Astrocyte (in vitro differentiated cells and primary cell): ENCODE results near the gene SCNN1A. TPM values are rescaled to one million over a fixed set of nuclear protein-coding genes. Genes with fewer than 3 reads are reported as not detected.

Source experiments
- DNase-seq: peaks from one replicate; pipeline ENCODE4 v3.0.0-alpha.2; 2010; ENCODE audit warnings: low read depth
- FAIRE-seq: peaks from 2 replicates; lab custom pipeline; 2011; peaks lifted over from hg19 to GRCh38; lab: Jason Lieb, UNC
- H2AFZ ChIP-seq: 2 replicates; pipeline ENCODE4 v1.6.0; 2012; ENCODE audit warnings: low read depth, low read length, inconsistent platforms
- H3K27ac ChIP-seq: 2 replicates; pipeline ENCODE4 v1.5.1; 2011; ENCODE audit warnings: low read depth, low read length, inconsistent platforms
- H3K27me3 ChIP-seq: 2 replicates; pipeline ENCODE4 v1.6.0; 2011; ENCODE audit warnings: low read length, inconsistent platforms; ENCODE audit not compliant: insufficient read depth
- H3K36me3 ChIP-seq: 2 replicates; pipeline ENCODE4 v1.5.1; 2011; ENCODE audit warnings: low read length, inconsistent platforms; ENCODE audit not compliant: insufficient read depth
- H3K4me1 ChIP-seq: 2 replicates; pipeline ENCODE4 v1.5.1; 2011; ENCODE audit warnings: low read length, inconsistent platforms; ENCODE audit not compliant: insufficient read depth
- H3K4me2 ChIP-seq: 2 replicates; pipeline ENCODE4 v1.6.0; 2012; ENCODE audit warnings: low read length, inconsistent platforms
- H3K4me3 ChIP-seq: 2 replicates; pipeline ENCODE4 v1.5.1; 2011; ENCODE audit warnings: low read depth, mild to moderate bottlenecking, low read length, inconsistent platforms; ENCODE audit not compliant: insufficient read depth
- H3K79me2 ChIP-seq: 2 replicates; pipeline ENCODE4 v1.6.0; 2012; ENCODE audit warnings: mild to moderate bottlenecking, low read length, inconsistent platforms; ENCODE audit not compliant: insufficient read depth
- H3K9ac ChIP-seq: 2 replicates; pipeline ENCODE4 v1.6.0; 2012; ENCODE audit warnings: mild to moderate bottlenecking, low read length, inconsistent platforms
- H3K9me3 ChIP-seq: 2 replicates; pipeline ENCODE4 v1.5.1; 2012; ENCODE audit warnings: low read depth, mild to moderate bottlenecking, low read length, inconsistent platforms; ENCODE audit not compliant: insufficient read depth
- H4K20me1 ChIP-seq: 2 replicates; pipeline ENCODE4 v1.6.0; 2012; ENCODE audit warnings: low read length, inconsistent platforms; ENCODE audit not compliant: insufficient read depth
- H3K27ac Mint-ChIP-seq: one replicate; pipeline ENCODE4 v1.8.0; 2021; ENCODE audit warnings: mild to moderate bottlenecking, mixed read lengths; ENCODE audit not compliant: unreplicated experiment
- H3K27me3 Mint-ChIP-seq: one replicate; pipeline ENCODE4 v1.8.0; 2021; ENCODE audit warnings: low read depth, mixed read lengths; ENCODE audit not compliant: unreplicated experiment
- H3K36me3 Mint-ChIP-seq: one replicate; pipeline ENCODE4 v1.8.0; 2021; ENCODE audit warnings: low read depth, mixed read lengths; ENCODE audit not compliant: unreplicated experiment
- H3K4me1 Mint-ChIP-seq: one replicate; pipeline ENCODE4 v1.8.0; 2021; ENCODE audit warnings: low read depth, mixed read lengths; ENCODE audit not compliant: unreplicated experiment
- H3K4me3 Mint-ChIP-seq: one replicate; pipeline ENCODE4 v1.8.0; 2021; ENCODE audit warnings: mild to moderate bottlenecking, moderate library complexity, mixed read lengths; ENCODE audit not compliant: unreplicated experiment
- H3K9me3 Mint-ChIP-seq: one replicate; pipeline ENCODE4 v1.8.0; 2021; ENCODE audit warnings: mild to moderate bottlenecking, mixed read lengths; ENCODE audit not compliant: unreplicated experiment
- EZH2 ChIP-seq: IDR thresholded peaks from 2 replicates; pipeline ENCODE4 v1.6.1; 2012; ENCODE audit warnings: mild to moderate bottlenecking, low read length, inconsistent platforms; ENCODE audit not compliant: insufficient read depth
- total RNA-seq: library from RNA; stranded (reverse); gene quantifications from 2 replicates; pipeline ENCODE4 v1.2.1, GENCODE V29; 2021
- TF ChIP-seq, protein P1 (sequence below): IDR thresholded peaks from 2 replicates; pipeline ENCODE4 v1.5.1; 2011; ENCODE audit warnings: low read depth, mild to moderate bottlenecking, inconsistent platforms, low read length, moderate library complexity; ENCODE audit not compliant: insufficient read depth

SCNN1A gene
- total RNA-seq, 1 donor from 2014 or later, result 1.3 TPM

DNA sequence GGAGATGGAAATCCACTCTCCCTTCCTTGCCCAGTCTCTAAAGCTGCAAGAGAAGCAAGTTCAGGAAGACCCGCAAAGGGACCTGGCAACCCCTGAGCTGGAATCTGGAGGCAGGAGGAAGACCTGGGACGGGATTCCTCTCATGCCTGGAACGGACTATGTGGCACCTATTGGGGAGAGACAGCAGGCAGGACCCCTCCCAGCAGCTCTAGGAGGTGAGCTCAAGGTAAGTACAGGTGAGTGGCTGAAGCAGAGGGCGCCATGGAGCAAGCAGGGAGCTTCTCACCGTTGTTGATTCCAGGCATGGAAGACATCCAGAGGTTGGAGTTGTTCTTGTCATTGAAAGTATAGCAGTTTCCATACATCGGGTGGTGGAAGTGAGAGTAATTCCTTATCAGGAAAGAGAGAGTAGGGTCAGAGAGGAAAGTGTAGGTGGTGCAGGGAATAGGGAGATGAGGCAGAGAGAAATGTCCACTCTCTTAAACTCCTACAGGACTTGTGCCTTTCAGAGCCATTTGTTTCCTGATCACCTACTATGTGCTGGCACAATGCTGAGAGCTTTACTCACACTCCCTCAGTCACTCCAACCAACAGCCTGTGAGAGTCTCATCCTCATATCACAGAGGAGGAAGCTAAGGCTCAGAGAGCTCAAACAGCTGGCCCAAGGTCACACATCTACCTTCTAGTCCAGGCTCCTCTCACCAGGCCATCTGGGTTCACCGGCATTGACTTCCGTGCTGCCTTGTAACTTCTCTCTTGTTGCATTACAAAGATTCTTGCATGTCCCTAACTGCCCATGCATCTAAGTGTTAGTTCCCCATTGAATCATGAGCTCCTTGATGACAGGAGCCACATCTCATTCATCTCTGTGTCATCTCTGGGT is 19.6 kb downstream of the SCNN1A start:
- no peak overlapping the region for H3K27ac Mint-ChIP-seq
- no peaks in the 10 kb centered on the region for H3K27me3 ChIP-seq
- DNase-seq (no peak), FAIRE-seq (no peak)
- peaks cover 24% of the 10 kb centered on the region for H3K27me3 Mint-ChIP-seq
- H3K4me3 ChIP-seq, result no peak overlapping the region
- H3K4me3 Mint-ChIP-seq, result no peak overlapping the region
- no peak overlapping the region for H3K27ac ChIP-seq
- TF ChIP-seq EZH2, result no peak
- TF ChIP-seq, protein P1, sequence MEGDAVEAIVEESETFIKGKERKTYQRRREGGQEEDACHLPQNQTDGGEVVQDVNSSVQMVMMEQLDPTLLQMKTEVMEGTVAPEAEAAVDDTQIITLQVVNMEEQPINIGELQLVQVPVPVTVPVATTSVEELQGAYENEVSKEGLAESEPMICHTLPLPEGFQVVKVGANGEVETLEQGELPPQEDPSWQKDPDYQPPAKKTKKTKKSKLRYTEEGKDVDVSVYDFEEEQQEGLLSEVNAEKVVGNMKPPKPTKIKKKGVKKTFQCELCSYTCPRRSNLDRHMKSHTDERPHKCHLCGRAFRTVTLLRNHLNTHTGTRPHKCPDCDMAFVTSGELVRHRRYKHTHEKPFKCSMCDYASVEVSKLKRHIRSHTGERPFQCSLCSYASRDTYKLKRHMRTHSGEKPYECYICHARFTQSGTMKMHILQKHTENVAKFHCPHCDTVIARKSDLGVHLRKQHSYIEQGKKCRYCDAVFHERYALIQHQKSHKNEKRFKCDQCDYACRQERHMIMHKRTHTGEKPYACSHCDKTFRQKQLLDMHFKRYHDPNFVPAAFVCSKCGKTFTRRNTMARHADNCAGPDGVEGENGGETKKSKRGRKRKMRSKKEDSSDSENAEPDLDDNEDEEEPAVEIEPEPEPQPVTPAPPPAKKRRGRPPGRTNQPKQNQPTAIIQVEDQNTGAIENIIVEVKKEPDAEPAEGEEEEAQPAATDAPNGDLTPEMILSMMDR, result no peak
- no peak overlapping the region for H3K9ac ChIP-seq
- H3K79me2 ChIP-seq, result no peaks in the 10 kb centered on the region
- no peaks in the 10 kb centered on the region for H3K36me3 ChIP-seq
- no peaks in the 10 kb centered on the region for H3K9me3 Mint-ChIP-seq
- H3K4me2 ChIP-seq, result no peak overlapping the region
- no peaks in the 10 kb centered on the region for H3K4me1 ChIP-seq
- H3K4me1 Mint-ChIP-seq, result peaks cover 6% of the 10 kb centered on the region
- no peaks in the 10 kb centered on the region for H3K9me3 ChIP-seq
- no peaks in the 10 kb centered on the region for H3K36me3 Mint-ChIP-seq
- H2AFZ ChIP-seq, result no peak overlapping the region
- H4K20me1 ChIP-seq, result no peaks in the 10 kb centered on the region

DNA sequence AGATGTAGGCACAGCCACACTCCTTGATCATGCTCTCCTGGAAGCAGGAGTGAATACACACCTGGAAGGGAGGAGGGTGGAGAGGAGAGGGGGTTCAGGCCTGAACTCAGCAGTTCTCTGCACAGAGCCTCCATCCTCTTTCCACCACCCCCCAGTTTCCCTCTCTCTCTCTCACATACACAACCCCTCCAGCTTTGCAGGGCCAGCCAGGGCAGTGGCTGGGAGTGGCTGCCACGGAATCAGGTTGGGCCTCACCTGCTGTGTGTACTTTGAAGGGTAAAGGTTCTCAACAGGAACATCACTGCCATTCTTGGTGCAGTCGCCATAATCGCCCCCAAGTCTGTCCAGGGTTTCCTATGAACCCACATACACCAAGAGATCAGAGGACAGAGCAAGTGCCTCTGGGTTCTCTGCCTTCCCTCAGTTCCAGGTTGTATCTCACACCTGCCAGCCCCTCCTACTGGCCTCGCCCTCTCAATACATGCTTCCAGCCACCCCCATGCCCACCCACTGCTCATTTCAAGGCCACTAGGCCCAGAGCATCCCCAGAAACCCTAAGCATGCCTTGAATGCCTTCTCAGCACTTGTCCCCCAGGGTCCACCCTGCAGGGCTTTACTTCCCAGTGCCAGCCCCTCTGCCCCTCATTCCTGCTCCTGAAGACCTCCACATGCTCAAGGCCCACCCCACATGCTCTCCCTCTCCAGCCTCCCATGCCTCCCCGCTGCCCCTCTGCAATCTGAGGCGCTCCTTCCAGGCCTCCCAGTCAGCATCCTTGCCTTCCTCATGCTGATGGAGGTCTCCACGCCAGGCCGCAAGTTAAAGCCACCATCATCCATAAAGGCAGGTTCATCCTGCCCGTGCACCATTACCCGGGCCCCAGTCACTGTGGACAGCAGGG is 20.6 kb downstream of the SCNN1A start:
- no peaks in the 10 kb centered on the region for H3K36me3 Mint-ChIP-seq
- no peak for FAIRE-seq

More for the DNA sequence above, 20.6 kb downstream of the SCNN1A start:
- TF ChIP-seq, protein P1, result no peak
- no peak for TF ChIP-seq EZH2
- H3K27ac Mint-ChIP-seq, result no peak overlapping the region
- H3K27me3 Mint-ChIP-seq, result peaks cover 19% of the 10 kb centered on the region
- Histone ChIP-seq H3K79me2 (no peaks in the 10 kb centered on the region), H3K4me2 (no peak overlapping the region), H3K27ac (no peak overlapping the region), H3K9ac (no peak overlapping the region), H4K20me1 (no peaks in the 10 kb centered on the region), H3K9me3 (no peaks in the 10 kb centered on the region), H3K4me1 (no peaks in the 10 kb centered on the region), H3K4me3 (no peak overlapping the region), H2AFZ (no peak overlapping the region), H3K36me3 (no peaks in the 10 kb centered on the region), H3K27me3 (no peaks in the 10 kb centered on the region)
- H3K4me1 Mint-ChIP-seq, result peaks cover 6% of the 10 kb centered on the region
- DNase-seq, result no peak
- no peak overlapping the region for H3K4me3 Mint-ChIP-seq
- no peaks in the 10 kb centered on the region for H3K9me3 Mint-ChIP-seq
